GM23338 (cell line): Measurements from ENCODE around the gene AGBL4. TPM values are rescaled to one million over a fixed set of nuclear protein-coding genes. Genes with fewer than 3 reads are reported as not detected.

ENCODE experiments used
- ATAC-seq: fragments of 200-7000 bp; cut with Tn5 transposase; 3 replicates; pipeline ENCODE4 v1.9.1; 2020
- DNase-seq: peaks from one replicate; pipeline ENCODE4 v3.0.0-alpha.2; 2015; ENCODE audit warnings: low spot score
- H2AFZ ChIP-seq: fragments of 200-600 bp; sonication (generic); 2 replicates; pipeline ENCODE4 v1.8.0; 2016; ENCODE audit warnings: antibody characterized with exemption, mild to moderate bottlenecking, moderate library complexity
- H3F3A ChIP-seq: fragments of 200-600 bp; sonication (generic); replicated peaks from 2 replicates; pipeline ENCODE4 v1.8.0; 2017; ENCODE audit warnings: antibody characterized with exemption, mixed run types, low read depth
- H3K27ac ChIP-seq: fragments of 200-600 bp; sonication (generic); 2 replicates; pipeline ENCODE4 v1.6.1; 2016; ENCODE audit warnings: low read depth
- H3K27me3 ChIP-seq: fragments of 200-600 bp; sonication (generic); 2 replicates; pipeline ENCODE4 v1.8.0; 2016; ENCODE audit warnings: mild to moderate bottlenecking, mixed run types, moderate library complexity; ENCODE audit not compliant: insufficient read depth
- H3K36me3 ChIP-seq: fragments of 200-600 bp; sonication (generic); 2 replicates; pipeline ENCODE4 v1.8.0; 2016; ENCODE audit warnings: mild to moderate bottlenecking; ENCODE audit not compliant: insufficient read depth
- H3K4me1 ChIP-seq: fragments of 200-600 bp; sonication (generic); 2 replicates; pipeline ENCODE4 v1.8.0; 2016; ENCODE audit warnings: mild to moderate bottlenecking, moderate library complexity; ENCODE audit not compliant: insufficient read depth
- H3K4me2 ChIP-seq: fragments of 200-600 bp; sonication (generic); 2 replicates; pipeline ENCODE4 v1.7.1; 2017; ENCODE audit warnings: mixed run types
- H3K4me3 ChIP-seq: fragments of 200-600 bp; sonication (generic); 2 replicates; pipeline ENCODE4 v1.6.1; 2016; ENCODE audit warnings: mixed run types
- H3K79me2 ChIP-seq: fragments of 200-600 bp; sonication (generic); replicated peaks from 2 replicates; pipeline ENCODE4 v1.8.0; 2017; ENCODE audit warnings: mild to moderate bottlenecking; ENCODE audit not compliant: insufficient read depth
- H3K9me2 ChIP-seq: fragments of 200-600 bp; sonication (generic); 2 replicates; pipeline ENCODE4 v1.8.0; 2017; ENCODE audit not compliant: insufficient read depth
- H4K20me1 ChIP-seq: fragments of 200-600 bp; sonication (generic); replicated peaks from 2 replicates; pipeline ENCODE4 v1.8.0; 2017; ENCODE audit warnings: mild to moderate bottlenecking; ENCODE audit not compliant: insufficient read depth
- H3K27ac Mint-ChIP-seq: 2 replicates; pipeline ENCODE4 v1.8.0; 2020; ENCODE audit warnings: inconsistent platforms, mild to moderate bottlenecking, moderate library complexity, mixed read lengths
- H3K27me3 Mint-ChIP-seq: 3 replicates; pipeline ENCODE4 v1.8.0; 2022; ENCODE audit warnings: low read depth, mild to moderate bottlenecking, moderate library complexity, mixed read lengths, inconsistent platforms; ENCODE audit not compliant: insufficient read depth, poor library complexity
- H3K36me3 Mint-ChIP-seq: 3 replicates; pipeline ENCODE4 v1.8.0; 2021; ENCODE audit warnings: low read depth, mild to moderate bottlenecking, inconsistent platforms, moderate library complexity, mixed read lengths
- H3K4me1 Mint-ChIP-seq: 3 replicates; pipeline ENCODE4 v1.8.0; 2020; ENCODE audit warnings: mild to moderate bottlenecking, inconsistent platforms, mixed read lengths
- H3K4me3 Mint-ChIP-seq: 3 replicates; pipeline ENCODE4 v1.8.0; 2021; ENCODE audit warnings: moderate library complexity, mild to moderate bottlenecking, inconsistent platforms, mixed read lengths
- H3K9me3 Mint-ChIP-seq: 3 replicates; pipeline ENCODE4 v1.8.0; 2020; ENCODE audit warnings: moderate library complexity, mild to moderate bottlenecking, inconsistent platforms, mixed read lengths
- ZNF114 ChIP-seq: fragments of 250-450 bp; sonication (Bioruptor Pico); IDR thresholded peaks from 2 replicates; pipeline ENCODE4 v1.5.0; 2020; ENCODE audit warnings: mild to moderate bottlenecking, moderate library complexity
- ZNF331 ChIP-seq: fragments of 250-450 bp; sonication (Bioruptor Pico); IDR thresholded peaks from 2 replicates; pipeline ENCODE4 v1.5.0; 2020; ENCODE audit warnings: low read depth, mild to moderate bottlenecking, moderate library complexity
- polyA plus RNA-seq: library from polyadenylated mRNA; unstranded; fragments of >200 nt; fragmentation: Nextera tagmentation; extraction: Ambion mirVana; gene quantifications from 2 replicates; pipeline ENCODE4 v1.2.1, GENCODE V29; 2016
- total RNA-seq: library from RNA; depleted of rRNA; stranded (reverse); fragments of >200 nt; shearing (Covaris generic); gene quantifications from 2 replicates; pipeline ENCODE4 v1.2.3, GENCODE V29; 2014
- TF ChIP-seq, protein P1 (sequence below): fragments of 250-450 bp; sonication (Bioruptor Pico); IDR thresholded peaks from 2 replicates; pipeline ENCODE4 v1.5.0; 2020; ENCODE audit warnings: mild to moderate bottlenecking, moderate library complexity
- TF ChIP-seq, protein P2 (sequence below): IDR thresholded peaks from one replicate; pipeline ENCODE4 v1.6.1; 2018; ENCODE audit warnings: antibody characterized with exemption; ENCODE audit not compliant: unreplicated experiment
- TF ChIP-seq, protein P3 (sequence below): IDR thresholded peaks from 2 replicates; pipeline ENCODE4 v1.6.1; 2016; ENCODE audit warnings: antibody characterized with exemption

AGBL4 gene
- total and polyA plus RNA-seq, 2 experiments from 2014 or later: 0.91 to 1.5 TPM

DNA sequence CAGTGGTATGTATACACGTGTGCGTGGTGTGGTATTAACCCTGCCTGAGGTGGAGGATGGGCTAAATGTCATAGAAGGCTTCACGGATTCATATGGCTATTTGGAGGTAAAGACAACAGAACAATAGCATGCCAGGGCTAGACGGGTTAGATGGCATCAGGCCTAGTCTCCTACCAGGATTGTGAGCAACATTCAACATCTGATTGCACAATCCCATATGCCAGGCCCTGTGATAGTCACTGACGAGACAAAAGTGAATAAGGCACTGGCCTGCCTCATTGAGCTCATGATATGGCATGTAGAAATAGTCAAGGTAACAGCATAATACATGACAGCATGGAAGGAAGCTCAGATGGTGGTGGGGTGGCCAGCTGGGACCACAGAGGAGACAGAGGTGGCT, 1079.9 kb downstream of the AGBL4 start:
- Histone ChIP-seq H3K4me1 (no peaks in the 10 kb centered on the region), H3K36me3 (no peaks in the 10 kb centered on the region), H3K4me2 (no peak overlapping the region), H3F3A (no peaks in the 10 kb centered on the region), H4K20me1 (no peaks in the 10 kb centered on the region), H3K9me2 (no peaks in the 10 kb centered on the region), H2AFZ (no peak overlapping the region), H3K27me3 (no peaks in the 10 kb centered on the region), H3K79me2 (no peaks in the 10 kb centered on the region), H3K4me3 (no peak overlapping the region), H3K27ac (no peak overlapping the region)
- H3K27ac Mint-ChIP-seq: no peak overlapping the region
- H3K4me3 Mint-ChIP-seq: no peak overlapping the region
- H3K27me3 Mint-ChIP-seq: peaks cover 3% of the 10 kb centered on the region
- DNase-seq: no peak
- TF ChIP-seq, protein P1, sequence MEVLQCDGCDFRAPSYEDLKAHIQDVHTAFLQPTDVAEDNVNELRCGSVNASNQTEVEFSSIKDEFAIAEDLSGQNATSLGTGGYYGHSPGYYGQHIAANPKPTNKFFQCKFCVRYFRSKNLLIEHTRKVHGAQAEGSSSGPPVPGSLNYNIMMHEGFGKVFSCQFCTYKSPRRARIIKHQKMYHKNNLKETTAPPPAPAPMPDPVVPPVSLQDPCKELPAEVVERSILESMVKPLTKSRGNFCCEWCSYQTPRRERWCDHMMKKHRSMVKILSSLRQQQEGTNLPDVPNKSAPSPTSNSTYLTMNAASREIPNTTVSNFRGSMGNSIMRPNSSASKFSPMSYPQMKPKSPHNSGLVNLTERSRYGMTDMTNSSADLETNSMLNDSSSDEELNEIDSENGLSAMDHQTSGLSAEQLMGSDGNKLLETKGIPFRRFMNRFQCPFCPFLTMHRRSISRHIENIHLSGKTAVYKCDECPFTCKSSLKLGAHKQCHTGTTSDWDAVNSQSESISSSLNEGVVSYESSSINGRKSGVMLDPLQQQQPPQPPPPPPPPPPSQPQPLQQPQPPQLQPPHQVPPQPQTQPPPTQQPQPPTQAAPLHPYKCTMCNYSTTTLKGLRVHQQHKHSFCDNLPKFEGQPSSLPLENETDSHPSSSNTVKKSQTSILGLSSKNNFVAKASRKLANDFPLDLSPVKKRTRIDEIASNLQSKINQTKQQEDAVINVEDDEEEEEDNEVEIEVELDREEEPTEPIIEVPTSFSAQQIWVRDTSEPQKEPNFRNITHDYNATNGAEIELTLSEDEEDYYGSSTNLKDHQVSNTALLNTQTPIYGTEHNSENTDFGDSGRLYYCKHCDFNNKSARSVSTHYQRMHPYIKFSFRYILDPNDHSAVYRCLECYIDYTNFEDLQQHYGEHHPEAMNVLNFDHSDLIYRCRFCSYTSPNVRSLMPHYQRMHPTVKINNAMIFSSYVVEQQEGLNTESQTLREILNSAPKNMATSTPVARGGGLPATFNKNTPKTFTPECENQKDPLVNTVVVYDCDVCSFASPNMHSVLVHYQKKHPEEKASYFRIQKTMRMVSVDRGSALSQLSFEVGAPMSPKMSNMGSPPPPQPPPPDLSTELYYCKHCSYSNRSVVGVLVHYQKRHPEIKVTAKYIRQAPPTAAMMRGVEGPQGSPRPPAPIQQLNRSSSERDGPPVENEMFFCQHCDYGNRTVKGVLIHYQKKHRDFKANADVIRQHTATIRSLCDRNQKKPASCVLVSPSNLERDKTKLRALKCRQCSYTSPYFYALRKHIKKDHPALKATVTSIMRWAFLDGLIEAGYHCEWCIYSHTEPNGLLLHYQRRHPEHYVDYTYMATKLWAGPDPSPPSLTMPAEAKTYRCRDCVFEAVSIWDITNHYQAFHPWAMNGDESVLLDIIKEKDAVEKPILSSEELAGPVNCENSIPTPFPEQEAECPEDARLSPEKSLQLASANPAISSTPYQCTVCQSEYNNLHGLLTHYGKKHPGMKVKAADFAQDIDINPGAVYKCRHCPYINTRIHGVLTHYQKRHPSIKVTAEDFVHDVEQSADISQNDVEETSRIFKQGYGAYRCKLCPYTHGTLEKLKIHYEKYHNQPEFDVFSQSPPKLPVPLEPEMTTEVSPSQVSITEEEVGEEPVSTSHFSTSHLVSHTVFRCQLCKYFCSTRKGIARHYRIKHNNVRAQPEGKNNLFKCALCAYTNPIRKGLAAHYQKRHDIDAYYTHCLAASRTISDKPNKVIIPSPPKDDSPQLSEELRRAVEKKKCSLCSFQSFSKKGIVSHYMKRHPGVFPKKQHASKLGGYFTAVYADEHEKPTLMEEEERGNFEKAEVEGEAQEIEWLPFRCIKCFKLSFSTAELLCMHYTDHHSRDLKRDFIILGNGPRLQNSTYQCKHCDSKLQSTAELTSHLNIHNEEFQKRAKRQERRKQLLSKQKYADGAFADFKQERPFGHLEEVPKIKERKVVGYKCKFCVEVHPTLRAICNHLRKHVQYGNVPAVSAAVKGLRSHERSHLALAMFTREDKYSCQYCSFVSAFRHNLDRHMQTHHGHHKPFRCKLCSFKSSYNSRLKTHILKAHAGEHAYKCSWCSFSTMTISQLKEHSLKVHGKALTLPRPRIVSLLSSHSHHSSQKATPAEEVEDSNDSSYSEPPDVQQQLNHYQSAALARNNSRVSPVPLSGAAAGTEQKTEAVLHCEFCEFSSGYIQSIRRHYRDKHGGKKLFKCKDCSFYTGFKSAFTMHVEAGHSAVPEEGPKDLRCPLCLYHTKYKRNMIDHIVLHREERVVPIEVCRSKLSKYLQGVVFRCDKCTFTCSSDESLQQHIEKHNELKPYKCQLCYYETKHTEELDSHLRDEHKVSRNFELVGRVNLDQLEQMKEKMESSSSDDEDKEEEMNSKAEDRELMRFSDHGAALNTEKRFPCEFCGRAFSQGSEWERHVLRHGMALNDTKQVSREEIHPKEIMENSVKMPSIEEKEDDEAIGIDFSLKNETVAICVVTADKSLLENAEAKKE: no peak
- TF ChIP-seq ZNF114 (CRISPR knock-in tag) (no peak), ZNF331 (CRISPR knock-in tag) (no peak)
- TF ChIP-seq, protein P2, sequence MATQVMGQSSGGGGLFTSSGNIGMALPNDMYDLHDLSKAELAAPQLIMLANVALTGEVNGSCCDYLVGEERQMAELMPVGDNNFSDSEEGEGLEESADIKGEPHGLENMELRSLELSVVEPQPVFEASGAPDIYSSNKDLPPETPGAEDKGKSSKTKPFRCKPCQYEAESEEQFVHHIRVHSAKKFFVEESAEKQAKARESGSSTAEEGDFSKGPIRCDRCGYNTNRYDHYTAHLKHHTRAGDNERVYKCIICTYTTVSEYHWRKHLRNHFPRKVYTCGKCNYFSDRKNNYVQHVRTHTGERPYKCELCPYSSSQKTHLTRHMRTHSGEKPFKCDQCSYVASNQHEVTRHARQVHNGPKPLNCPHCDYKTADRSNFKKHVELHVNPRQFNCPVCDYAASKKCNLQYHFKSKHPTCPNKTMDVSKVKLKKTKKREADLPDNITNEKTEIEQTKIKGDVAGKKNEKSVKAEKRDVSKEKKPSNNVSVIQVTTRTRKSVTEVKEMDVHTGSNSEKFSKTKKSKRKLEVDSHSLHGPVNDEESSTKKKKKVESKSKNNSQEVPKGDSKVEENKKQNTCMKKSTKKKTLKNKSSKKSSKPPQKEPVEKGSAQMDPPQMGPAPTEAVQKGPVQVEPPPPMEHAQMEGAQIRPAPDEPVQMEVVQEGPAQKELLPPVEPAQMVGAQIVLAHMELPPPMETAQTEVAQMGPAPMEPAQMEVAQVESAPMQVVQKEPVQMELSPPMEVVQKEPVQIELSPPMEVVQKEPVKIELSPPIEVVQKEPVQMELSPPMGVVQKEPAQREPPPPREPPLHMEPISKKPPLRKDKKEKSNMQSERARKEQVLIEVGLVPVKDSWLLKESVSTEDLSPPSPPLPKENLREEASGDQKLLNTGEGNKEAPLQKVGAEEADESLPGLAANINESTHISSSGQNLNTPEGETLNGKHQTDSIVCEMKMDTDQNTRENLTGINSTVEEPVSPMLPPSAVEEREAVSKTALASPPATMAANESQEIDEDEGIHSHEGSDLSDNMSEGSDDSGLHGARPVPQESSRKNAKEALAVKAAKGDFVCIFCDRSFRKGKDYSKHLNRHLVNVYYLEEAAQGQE: no peak
- TF ChIP-seq, protein P3, sequence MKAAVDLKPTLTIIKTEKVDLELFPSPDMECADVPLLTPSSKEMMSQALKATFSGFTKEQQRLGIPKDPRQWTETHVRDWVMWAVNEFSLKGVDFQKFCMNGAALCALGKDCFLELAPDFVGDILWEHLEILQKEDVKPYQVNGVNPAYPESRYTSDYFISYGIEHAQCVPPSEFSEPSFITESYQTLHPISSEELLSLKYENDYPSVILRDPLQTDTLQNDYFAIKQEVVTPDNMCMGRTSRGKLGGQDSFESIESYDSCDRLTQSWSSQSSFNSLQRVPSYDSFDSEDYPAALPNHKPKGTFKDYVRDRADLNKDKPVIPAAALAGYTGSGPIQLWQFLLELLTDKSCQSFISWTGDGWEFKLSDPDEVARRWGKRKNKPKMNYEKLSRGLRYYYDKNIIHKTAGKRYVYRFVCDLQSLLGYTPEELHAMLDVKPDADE: no peak
- H3K36me3 Mint-ChIP-seq: no peaks in the 10 kb centered on the region
- ATAC-seq: no peak
- peaks cover 4% of the 10 kb centered on the region; the same call in 2 of the 3 replicates for H3K4me1 Mint-ChIP-seq
- peaks cover 10% of the 10 kb centered on the region; the same call in 2 of the 3 replicates for H3K9me3 Mint-ChIP-seq
